GM12875 (cell line): ENCODE results near the gene LSM4.

Source experiments
- H3K4me3 ChIP-seq: one replicate; pipeline ENCODE4 v1.5.1; 2011; ENCODE audit warnings: low read depth, low read length, control low read depth
- TF ChIP-seq, protein P1 (sequence below): IDR thresholded peaks from 2 replicates; pipeline ENCODE4 v1.5.1; 2011; ENCODE audit warnings: low read depth, mild to moderate bottlenecking, control low read depth, inconsistent platforms, low read length, moderate library complexity, borderline replicate concordance; ENCODE audit not compliant: insufficient read depth

Gene LSM4

DNA sequence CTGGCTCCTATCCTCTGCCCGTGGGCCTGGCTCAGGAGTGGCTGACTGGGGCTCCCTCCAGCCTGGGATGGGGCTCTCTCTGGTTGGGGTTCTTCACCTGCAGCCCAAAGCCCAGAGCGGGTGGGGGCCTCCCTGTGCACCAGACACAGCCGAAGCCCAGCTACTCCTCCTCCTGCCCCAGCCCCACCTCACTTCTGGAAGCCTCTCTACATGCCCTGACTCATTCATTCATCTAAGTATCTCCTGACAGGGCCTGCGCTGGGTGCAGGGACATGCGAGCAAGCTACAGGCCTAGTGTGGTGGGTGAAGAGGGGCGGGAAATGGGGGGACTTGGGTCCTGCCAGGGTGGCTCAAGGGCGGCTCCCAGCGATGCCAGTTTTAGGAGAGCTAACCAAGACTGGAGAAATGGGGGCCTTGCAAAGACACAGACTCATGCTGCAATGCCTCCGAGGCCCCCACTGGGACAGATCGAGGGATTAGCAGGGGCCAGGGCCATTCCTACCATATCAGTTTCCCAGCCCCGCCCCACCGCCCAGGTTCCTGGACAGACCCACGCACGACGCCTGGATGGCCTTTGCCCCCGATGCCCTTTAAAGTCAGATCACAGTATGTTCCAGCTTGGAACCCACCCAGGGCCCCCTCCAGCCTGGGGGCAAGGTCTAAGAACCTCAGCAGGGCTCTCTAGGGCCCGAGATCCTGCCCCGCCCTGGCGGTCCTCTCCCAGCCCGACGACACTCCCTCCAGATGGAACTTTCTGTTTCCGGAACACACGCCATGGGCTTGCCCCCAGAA lies 12.6 kb downstream of the LSM4 start:
- TF ChIP-seq, protein P1, sequence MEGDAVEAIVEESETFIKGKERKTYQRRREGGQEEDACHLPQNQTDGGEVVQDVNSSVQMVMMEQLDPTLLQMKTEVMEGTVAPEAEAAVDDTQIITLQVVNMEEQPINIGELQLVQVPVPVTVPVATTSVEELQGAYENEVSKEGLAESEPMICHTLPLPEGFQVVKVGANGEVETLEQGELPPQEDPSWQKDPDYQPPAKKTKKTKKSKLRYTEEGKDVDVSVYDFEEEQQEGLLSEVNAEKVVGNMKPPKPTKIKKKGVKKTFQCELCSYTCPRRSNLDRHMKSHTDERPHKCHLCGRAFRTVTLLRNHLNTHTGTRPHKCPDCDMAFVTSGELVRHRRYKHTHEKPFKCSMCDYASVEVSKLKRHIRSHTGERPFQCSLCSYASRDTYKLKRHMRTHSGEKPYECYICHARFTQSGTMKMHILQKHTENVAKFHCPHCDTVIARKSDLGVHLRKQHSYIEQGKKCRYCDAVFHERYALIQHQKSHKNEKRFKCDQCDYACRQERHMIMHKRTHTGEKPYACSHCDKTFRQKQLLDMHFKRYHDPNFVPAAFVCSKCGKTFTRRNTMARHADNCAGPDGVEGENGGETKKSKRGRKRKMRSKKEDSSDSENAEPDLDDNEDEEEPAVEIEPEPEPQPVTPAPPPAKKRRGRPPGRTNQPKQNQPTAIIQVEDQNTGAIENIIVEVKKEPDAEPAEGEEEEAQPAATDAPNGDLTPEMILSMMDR, result no peak
- H3K4me3 ChIP-seq, result no peak overlapping the region

DNA sequence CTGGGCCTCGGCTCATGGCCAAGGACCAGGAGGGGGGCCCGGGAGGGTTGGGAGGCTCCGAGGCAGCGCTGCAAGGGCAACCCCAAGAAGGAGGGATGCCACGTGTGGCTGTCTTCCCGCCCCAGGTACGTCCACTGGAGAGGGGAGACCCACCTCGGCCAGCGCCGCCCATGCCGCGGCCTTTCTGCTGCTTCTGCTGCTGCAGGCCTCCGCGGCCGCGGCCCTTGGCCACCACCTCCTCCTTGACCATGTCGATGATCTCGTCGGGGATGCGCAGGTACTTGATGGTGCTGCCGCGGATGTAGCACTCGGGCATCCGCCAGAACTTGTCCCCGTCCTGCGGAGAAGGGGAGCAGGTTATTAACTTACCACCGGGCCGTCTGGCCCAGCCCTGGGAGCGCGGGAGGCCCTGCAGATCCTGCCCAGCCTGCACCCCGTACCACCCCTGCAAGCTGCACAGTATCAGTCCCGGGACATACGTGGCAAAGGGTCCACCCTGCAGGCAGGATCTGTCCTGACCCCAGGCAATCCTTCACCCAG lies 13.3 kb downstream of the LSM4 start:
- no peak overlapping the region for H3K4me3 ChIP-seq
- TF ChIP-seq, protein P1, result no peak

DNA sequence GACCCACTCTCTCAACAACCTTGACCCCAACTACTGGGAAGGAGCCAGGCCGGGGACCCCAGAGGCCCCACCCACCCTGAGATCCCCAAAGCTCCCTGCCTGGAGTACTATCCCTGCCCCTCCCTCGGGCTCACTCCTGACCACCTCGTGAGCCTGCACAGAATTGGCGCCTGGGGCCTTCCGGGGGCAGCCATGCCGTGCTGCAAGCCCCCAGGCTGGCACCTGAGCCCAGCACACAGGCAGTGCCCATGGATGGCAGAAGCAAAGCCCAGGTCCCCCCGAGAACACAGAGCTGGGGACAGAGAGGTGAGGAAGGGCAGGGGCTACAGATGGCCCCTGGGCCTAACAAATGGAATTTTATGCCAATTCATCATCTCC lies 13.9 kb downstream of the LSM4 start:
- no peak overlapping the region for H3K4me3 ChIP-seq
- TF ChIP-seq, protein P1, result no peak

DNA sequence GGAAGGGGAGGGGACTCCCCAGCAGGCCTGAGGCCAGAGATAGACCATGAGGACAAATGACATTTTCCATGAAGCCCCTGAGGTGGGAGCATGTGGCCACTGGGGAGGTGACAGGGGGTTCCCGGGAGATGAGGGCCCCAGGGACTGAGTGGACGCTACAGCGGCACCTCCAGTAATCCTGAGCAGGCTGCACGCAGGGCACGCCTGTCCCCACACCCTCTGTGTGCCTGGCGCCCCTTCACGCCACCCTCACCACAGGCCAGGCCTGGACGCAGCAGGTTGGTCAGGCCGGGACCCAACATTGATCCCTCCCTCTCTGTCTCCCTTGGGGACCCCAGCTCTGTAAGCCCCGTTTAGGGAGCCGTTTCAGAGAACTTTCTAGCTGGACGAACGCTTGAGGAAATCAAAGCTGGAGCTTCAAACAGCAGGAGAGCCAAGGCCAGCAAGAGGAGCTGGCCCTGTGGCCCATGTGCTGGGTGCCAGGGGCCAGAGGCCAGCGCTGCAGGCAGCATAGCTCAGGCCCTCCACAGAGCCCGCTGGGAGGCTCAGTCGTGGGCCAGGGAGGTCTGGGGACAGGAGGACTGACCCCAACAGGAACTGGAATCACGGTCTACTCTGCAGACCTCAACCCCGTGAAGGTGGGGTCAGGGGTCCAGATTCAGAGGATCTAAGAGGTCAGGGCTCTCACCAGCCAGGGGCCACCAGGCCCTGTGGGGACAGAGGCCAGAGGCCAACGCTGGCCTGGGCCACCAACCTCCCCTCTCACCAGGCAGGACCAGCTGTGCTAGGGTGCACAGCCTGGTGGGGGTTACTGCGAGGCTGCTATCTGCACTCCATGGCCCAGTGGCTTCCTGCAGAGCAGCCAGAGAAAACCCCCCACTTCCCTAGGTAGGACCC lies 14.6 kb downstream of the LSM4 start:
- H3K4me3 ChIP-seq, result no peak overlapping the region
- TF ChIP-seq, protein P1, result no peak

DNA sequence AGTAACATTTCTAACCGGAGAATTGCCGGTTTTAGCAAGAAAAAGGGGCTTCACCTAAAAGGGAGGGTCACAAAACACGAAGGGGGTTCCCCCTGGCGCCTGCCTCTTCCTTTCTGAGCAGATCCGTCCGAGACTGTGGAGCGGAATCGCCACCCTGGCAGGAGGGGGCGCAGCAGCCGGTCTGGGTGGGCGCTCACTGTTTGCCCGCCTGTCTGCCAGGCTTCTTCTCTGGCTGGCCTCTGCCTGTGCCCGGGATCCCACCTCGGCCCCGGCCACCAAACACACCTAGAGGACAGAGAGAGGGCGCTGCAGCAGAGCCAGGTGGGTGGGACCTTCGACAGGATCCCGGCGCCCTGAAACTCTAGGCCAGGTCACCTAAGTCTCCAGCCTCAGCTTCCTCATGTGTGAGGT lies 15.6 kb downstream of the LSM4 start:
- no peak overlapping the region for H3K4me3 ChIP-seq

DNA sequence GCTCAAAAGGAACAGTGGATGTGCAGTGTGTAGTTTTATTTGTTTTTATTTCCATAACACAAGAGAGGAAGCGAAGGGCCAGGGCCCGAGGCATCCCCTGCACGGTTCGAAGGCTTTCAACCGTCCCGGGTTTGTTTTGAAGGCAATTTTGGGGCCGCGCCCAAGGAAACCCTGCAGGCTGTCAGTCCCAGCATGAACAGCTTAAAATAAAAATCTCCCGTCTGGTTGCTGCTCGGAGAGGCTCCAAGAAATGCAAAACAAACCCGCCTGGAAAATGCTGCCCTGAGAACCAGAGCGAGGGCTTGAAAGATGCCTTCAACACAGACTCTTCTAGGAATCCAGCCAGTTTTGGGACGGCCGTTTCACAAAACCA lies 16.0 kb downstream of the LSM4 start:
- no peak overlapping the region for H3K4me3 ChIP-seq
- TF ChIP-seq, protein P1, result no peak

More for the DNA sequence above, 15.6 kb downstream of the LSM4 start:
- TF ChIP-seq, protein P1, result no peak
